HepG2 (cell line): ENCODE data around the gene PSMG4. TPM values are rescaled to one million over a fixed set of nuclear protein-coding genes. Genes with fewer than 3 reads are reported as not detected.
A peak's percentile ranks its signal among the peaks of the same experiment; 100 is the strongest.

ENCODE experiments used
- BHLHE40 ChIP-seq: IDR thresholded peaks from 2 replicates; pipeline ENCODE4 v1.6.1; 2011; ENCODE audit warnings: low read length, improper control_type of control experiment
- MAFG ChIP-seq: sonication (generic); formaldehyde crosslinking; IDR thresholded peaks from 2 replicates; pipeline ENCODE4 v1.5.1; 2020; ENCODE audit warnings: mild to moderate bottlenecking, missing genetic modification reagents
- NAIF1 ChIP-seq: sonication (generic); formaldehyde crosslinking; IDR thresholded peaks from 2 replicates; pipeline ENCODE4 v1.5.0; 2020; ENCODE audit warnings: mild to moderate bottlenecking, missing genetic modification reagents, borderline replicate concordance
- NCOA1 ChIP-seq: sonication (generic); formaldehyde crosslinking; IDR thresholded peaks from 2 replicates; pipeline ENCODE4 v1.9.0; 2021; ENCODE audit warnings: missing genetic modification reagents
- RBM39 ChIP-seq: fragments of 200-400 bp; formaldehyde crosslinking; IDR thresholded peaks from one replicate; pipeline ENCODE4 v1.6.1; 2018; ENCODE audit warnings: antibody characterized with exemption, mild to moderate bottlenecking, low read depth, low read length; ENCODE audit not compliant: poor library complexity, severe bottlenecking
- SPEN ChIP-seq: sonication (generic); formaldehyde crosslinking; IDR thresholded peaks from 2 replicates; pipeline ENCODE4 v1.5.1; 2020; ENCODE audit warnings: low read depth, mild to moderate bottlenecking, missing genetic modification reagents
- SRSF1 ChIP-seq: fragments of 200-400 bp; formaldehyde crosslinking; optimal IDR thresholded peaks from 2 replicates; pipeline ENCODE3; 2017; ENCODE audit warnings: mild to moderate bottlenecking, low read depth, low read length, moderate library complexity
- ZFP37 ChIP-seq: sonication (generic); formaldehyde crosslinking; IDR thresholded peaks from 2 replicates; pipeline ENCODE4 v1.4.0; 2020; ENCODE audit warnings: missing genetic modification reagents, borderline replicate concordance
- ZNF382 ChIP-seq: sonication (generic); formaldehyde crosslinking; IDR thresholded peaks from 2 replicates; pipeline ENCODE4 v1.5.0; 2020; ENCODE audit warnings: missing genetic modification reagents, mild to moderate bottlenecking, borderline replicate concordance
- ZNF746 ChIP-seq: sonication (generic); formaldehyde crosslinking; IDR thresholded peaks from 2 replicates; pipeline ENCODE4 v1.8.0; 2022; ENCODE audit warnings: mild to moderate bottlenecking, missing genetic modification reagents
- ZNF747 ChIP-seq: sonication (generic); formaldehyde crosslinking; IDR thresholded peaks from 2 replicates; pipeline ENCODE4 v1.8.1; 2023; ENCODE audit warnings: missing genetic modification reagents, mild to moderate bottlenecking, borderline replicate concordance
- polyA plus RNA-seq, 8 experiments: library from polyadenylated mRNA; depleted of rRNA in 3 of 8; stranded (reverse) in 7 of 8; unstranded in 1 of 8; fragments of >200 nt; fragmentation: Illumina TruSeq in 4 of 8; extraction: Trizol in 4 of 8; gene quantifications; 2 replicates each; pipeline versions ENCODE4 v1.2.1 to v1.2.3, GENCODE V29; 2011 to 2016; ENCODE audit warnings: low read depth in 4 of 8, missing spikeins in 1 of 8, mixed read lengths in 1 of 8; ENCODE audit not compliant: insufficient read depth in 1 of 8
- total RNA-seq, 5 experiments: library from RNA; depleted of rRNA; stranded (reverse); fragments of >200 nt; fragmentation: Illumina TruSeq; extraction: Trizol; gene quantifications; 2 replicates each; pipeline ENCODE4 v1.2.3, GENCODE V29; 2016; ENCODE audit warnings: low read depth in 1 of 5
- TF ChIP-seq, protein P1 (sequence below): IDR thresholded peaks from 2 replicates; pipeline ENCODE4 v1.4.0; 2020; ENCODE audit warnings: mild to moderate bottlenecking, missing genetic modification reagents
- TF ChIP-seq, protein P2 (sequence below): sonication (generic); formaldehyde crosslinking; IDR thresholded peaks from 2 replicates; pipeline ENCODE4 v1.4.0; 2020; ENCODE audit warnings: missing genetic modification reagents, borderline replicate concordance
- TF ChIP-seq, protein P3 (sequence below): sonication (generic); formaldehyde crosslinking; IDR thresholded peaks from 2 replicates; pipeline ENCODE4 v1.8.0; 2022; ENCODE audit warnings: mild to moderate bottlenecking, missing genetic modification reagents, moderate library complexity
- TF ChIP-seq, protein P4 (sequence below): sonication (generic); formaldehyde crosslinking; IDR thresholded peaks from 2 replicates; pipeline ENCODE4 v1.5.0; 2020; ENCODE audit warnings: mild to moderate bottlenecking, missing genetic modification reagents
- TF ChIP-seq, protein P5 (sequence below): sonication (generic); formaldehyde crosslinking; IDR thresholded peaks from 2 replicates; pipeline ENCODE4 v1.8.0; 2022; ENCODE audit warnings: mild to moderate bottlenecking, missing genetic modification reagents

The PSMG4 gene
- total and polyA plus RNA-seq, 2 of the 13 experiments (the other 11 are each of a cell fraction or from before 2014, with no cell fraction given) = 28.5 to 32.8 TPM

DNA sequence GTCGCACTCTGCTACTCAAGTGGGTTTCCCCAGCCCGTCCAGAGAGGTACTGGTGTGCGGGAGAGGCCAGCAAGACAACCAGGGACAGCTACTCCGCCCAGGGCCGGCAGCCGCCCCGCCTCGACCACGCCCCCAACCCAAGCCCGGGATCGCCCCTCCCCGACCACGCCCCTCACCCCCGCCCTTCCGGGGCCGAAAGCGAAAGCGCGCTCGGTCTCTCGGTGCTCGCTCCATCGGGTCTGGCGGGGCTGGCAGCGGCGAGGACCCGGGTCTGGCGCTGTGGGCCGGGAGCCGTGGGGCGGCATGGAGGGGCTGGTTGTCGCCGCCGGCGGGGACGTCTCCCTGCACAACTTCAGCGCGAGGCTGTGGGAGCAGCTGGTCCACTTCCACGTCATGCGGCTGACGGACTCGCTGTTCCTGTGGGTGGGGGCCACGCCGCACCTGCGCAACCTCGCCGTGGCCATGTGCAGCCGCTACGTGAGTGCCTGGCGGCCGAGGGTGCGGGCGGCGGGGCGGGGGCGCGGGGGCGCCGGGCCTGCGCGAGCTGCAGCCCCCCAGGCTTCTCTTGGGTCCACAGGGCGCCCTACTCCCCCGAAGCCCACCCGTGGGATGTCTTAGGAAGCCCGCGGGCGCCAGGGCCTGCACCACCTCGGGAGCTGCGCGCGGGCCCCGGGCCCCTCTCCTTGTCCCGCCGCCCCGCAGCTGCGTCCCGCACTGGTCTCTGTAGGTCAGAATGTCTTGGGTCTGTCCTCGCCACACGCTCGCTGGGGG lies at the start of gene PSMG4 (continued):
- TF ChIP-seq ZNF747 (CRISPR knock-in tag) = peak; percentile 85; the same call in 1 of the 2 replicates
- no peak for TF ChIP-seq ZNF382 (CRISPR knock-in tag)
- peak; percentile 78 for TF ChIP-seq SRSF1
- TF ChIP-seq, protein P1, sequence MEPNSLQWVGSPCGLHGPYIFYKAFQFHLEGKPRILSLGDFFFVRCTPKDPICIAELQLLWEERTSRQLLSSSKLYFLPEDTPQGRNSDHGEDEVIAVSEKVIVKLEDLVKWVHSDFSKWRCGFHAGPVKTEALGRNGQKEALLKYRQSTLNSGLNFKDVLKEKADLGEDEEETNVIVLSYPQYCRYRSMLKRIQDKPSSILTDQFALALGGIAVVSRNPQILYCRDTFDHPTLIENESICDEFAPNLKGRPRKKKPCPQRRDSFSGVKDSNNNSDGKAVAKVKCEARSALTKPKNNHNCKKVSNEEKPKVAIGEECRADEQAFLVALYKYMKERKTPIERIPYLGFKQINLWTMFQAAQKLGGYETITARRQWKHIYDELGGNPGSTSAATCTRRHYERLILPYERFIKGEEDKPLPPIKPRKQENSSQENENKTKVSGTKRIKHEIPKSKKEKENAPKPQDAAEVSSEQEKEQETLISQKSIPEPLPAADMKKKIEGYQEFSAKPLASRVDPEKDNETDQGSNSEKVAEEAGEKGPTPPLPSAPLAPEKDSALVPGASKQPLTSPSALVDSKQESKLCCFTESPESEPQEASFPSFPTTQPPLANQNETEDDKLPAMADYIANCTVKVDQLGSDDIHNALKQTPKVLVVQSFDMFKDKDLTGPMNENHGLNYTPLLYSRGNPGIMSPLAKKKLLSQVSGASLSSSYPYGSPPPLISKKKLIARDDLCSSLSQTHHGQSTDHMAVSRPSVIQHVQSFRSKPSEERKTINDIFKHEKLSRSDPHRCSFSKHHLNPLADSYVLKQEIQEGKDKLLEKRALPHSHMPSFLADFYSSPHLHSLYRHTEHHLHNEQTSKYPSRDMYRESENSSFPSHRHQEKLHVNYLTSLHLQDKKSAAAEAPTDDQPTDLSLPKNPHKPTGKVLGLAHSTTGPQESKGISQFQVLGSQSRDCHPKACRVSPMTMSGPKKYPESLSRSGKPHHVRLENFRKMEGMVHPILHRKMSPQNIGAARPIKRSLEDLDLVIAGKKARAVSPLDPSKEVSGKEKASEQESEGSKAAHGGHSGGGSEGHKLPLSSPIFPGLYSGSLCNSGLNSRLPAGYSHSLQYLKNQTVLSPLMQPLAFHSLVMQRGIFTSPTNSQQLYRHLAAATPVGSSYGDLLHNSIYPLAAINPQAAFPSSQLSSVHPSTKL (CRISPR knock-in tag) = peak; percentile 60; the same call in 1 of the 2 replicates
- TF ChIP-seq ZFP37 = peak; percentile 76; the same call in 1 of the 2 replicates
- TF ChIP-seq NAIF1 = peak; percentile 66; the same call in 1 of the 2 replicates
- TF ChIP-seq, protein P2, sequence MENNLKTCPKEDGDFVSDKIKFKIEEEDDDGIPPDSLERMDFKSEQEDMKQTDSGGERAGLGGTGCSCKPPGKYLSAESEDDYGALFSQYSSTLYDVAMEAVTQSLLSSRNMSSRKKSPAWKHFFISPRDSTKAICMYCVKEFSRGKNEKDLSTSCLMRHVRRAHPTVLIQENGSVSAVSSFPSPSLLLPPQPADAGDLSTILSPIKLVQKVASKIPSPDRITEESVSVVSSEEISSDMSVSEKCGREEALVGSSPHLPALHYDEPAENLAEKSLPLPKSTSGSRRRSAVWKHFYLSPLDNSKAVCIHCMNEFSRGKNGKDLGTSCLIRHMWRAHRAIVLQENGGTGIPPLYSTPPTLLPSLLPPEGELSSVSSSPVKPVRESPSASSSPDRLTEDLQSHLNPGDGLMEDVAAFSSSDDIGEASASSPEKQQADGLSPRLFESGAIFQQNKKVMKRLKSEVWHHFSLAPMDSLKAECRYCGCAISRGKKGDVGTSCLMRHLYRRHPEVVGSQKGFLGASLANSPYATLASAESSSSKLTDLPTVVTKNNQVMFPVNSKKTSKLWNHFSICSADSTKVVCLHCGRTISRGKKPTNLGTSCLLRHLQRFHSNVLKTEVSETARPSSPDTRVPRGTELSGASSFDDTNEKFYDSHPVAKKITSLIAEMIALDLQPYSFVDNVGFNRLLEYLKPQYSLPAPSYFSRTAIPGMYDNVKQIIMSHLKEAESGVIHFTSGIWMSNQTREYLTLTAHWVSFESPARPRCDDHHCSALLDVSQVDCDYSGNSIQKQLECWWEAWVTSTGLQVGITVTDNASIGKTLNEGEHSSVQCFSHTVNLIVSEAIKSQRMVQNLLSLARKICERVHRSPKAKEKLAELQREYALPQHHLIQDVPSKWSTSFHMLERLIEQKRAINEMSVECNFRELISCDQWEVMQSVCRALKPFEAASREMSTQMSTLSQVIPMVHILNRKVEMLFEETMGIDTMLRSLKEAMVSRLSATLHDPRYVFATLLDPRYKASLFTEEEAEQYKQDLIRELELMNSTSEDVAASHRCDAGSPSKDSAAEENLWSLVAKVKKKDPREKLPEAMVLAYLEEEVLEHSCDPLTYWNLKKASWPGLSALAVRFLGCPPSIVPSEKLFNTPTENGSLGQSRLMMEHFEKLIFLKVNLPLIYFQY = peak; percentile 93; the same call in 1 of the 2 replicates
- peak; percentile 94 for TF ChIP-seq SPEN
- TF ChIP-seq RBM39 = peak; percentile 76
- TF ChIP-seq, protein P3, sequence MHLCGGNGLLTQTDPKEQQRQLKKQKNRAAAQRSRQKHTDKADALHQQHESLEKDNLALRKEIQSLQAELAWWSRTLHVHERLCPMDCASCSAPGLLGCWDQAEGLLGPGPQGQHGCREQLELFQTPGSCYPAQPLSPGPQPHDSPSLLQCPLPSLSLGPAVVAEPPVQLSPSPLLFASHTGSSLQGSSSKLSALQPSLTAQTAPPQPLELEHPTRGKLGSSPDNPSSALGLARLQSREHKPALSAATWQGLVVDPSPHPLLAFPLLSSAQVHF (CRISPR knock-in tag) = no peak
- TF ChIP-seq, protein P4, sequence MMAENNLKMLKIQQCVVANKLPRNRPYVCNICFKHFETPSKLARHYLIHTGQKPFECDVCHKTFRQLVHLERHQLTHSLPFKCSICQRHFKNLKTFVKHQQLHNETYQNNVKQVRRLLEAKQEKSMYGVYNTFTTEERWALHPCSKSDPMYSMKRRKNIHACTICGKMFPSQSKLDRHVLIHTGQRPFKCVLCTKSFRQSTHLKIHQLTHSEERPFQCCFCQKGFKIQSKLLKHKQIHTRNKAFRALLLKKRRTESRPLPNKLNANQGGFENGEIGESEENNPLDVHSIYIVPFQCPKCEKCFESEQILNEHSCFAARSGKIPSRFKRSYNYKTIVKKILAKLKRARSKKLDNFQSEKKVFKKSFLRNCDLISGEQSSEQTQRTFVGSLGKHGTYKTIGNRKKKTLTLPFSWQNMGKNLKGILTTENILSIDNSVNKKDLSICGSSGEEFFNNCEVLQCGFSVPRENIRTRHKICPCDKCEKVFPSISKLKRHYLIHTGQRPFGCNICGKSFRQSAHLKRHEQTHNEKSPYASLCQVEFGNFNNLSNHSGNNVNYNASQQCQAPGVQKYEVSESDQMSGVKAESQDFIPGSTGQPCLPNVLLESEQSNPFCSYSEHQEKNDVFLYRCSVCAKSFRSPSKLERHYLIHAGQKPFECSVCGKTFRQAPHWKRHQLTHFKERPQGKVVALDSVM (CRISPR knock-in tag) = peak; percentile 69
- peak; percentile 40; the same call in 1 of the 2 replicates for TF ChIP-seq ZNF746 (CRISPR knock-in tag)
- peak; percentile 30; the same call in 1 of the 2 replicates for TF ChIP-seq BHLHE40
- no peak for TF ChIP-seq MAFG
- TF ChIP-seq, protein P5, sequence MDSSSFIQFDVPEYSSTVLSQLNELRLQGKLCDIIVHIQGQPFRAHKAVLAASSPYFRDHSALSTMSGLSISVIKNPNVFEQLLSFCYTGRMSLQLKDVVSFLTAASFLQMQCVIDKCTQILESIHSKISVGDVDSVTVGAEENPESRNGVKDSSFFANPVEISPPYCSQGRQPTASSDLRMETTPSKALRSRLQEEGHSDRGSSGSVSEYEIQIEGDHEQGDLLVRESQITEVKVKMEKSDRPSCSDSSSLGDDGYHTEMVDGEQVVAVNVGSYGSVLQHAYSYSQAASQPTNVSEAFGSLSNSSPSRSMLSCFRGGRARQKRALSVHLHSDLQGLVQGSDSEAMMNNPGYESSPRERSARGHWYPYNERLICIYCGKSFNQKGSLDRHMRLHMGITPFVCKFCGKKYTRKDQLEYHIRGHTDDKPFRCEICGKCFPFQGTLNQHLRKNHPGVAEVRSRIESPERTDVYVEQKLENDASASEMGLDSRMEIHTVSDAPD (CRISPR knock-in tag) = no peak
- TF ChIP-seq NCOA1 (CRISPR knock-in tag) = no peak
